HG02938 (cell line): ENCODE data around the gene USP22.

ENCODE experiments used
- ATAC-seq: cut with Tn5 transposase; IDR thresholded peaks from one replicate; pipeline ENCODE4 v1.9.1; 2021; ENCODE audit warnings: mild to moderate bottlenecking, moderate library complexity; ENCODE audit not compliant: unreplicated experiment

USP22 gene

DNA sequence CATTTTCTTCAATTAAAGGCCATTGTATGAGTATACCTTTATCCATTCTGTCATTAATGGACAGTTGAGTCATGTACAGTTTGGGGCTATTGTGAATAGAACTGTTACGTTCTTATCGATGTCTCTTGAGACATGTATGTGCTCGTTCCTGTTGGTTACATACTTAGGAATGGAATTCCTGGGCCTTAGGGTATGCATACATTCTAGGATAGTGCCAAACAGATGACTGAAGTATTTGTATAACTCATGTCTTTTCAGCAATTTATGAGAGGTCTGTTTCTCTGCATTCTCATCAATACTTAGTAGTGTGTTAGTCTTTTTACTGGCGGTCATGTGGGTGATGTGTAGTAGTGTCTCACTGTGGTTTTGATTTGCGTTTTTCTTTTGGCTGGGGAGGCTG lies 81.2 kb downstream of the USP22 start:
- no peak for ATAC-seq

DNA sequence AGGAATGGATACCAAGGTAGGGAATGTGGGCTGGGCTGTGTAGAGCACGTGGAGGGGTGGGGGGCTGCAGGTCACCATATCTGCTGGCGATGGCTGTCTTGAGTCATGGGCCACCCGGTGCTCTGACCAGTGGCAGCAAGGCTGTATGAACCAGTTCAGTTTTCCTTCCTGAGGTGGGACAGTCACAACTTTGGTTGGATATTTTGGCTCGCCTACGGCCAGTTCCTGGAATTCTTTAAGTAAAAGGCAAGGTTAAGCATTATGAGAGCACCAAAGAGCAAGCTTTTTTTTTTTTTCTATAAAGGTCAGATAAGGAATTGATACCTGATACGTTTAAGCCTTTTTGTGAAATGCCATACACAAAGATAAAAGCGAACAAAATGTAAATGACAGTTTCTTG lies 81.9 kb downstream of the USP22 start:
- no peak for ATAC-seq

DNA sequence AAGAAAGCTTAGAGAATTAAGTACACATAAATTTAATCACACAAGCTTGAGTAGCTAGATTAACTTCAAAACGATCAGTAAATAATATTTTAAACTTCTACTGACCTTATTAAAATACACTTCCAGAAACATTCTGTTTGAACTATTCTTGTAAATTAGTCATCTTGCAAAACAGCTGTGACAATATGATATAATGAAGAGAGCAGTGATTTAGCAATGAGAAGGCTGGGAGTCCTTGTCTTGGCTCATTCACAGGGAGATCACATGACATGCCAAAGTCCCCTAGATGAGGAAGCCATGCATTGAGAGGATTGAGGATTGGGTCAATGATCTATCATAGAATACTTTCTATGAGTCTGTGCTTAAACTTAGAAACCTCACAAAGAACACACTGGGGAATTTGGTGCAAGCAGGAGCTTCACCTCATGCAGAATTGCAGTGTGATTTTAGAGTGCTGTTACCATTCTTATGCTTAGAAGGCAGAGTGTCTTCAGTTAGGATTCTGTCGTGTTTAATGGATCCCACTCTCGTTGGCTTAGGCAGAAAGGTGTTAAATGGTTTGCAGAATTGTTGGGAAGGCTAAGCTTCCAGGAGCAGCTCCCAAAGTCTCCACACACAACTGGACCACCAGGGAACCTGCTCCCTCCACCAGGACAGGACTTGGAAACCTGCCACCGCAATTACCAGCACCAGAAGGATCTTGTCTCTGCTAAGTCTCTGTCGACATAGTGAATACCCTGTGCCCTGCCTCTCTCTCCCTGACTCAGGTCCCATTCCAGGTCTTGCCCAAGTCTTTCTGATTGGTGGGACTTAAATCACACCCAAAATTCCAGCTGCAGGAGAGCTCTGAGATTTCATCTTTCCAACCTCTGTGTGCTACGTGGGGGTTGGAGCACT lies 87.1 kb downstream of the USP22 start:
- ATAC-seq, result no peak

DNA sequence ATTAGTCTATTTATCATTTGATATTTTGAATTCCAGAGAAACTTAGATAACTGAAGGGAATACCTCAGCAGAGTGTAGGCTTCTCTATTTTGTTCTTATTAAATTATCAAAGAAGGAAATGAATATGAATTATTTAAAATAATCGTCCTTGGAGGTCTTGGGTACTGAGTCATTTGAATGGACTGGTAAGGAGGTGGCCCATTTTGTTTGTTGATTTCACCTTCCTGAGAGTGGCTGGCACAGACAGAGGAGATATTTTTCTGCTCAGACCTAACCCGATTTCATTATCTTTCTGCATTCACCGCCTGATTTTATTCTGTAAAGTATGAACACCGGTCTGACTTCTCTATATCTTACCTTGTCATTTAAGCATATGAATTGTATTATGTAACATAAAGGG lies 88.0 kb downstream of the USP22 start:
- ATAC-seq, result no peak

DNA sequence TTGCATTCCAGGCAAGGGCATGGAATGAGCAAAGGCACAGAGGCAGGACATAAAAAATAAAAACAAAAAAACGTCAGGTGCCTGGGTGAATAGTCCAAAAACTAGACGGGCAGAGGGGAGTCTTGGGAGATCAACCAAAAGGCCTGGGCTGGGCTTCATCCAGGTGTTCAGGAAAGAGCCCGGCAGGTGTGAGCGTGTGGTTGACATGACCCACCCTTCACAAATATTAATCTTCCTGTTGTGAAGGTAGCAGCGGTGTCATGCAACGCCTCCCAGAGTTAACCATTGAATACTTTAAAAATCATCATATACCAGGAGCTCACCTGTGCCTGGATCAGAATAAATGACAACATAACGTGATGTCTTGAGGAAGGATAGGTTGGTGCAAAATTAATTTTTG lies 90.6 kb downstream of the USP22 start:
- no peak for ATAC-seq
